Stimulated activated CD8-positive, alpha-beta memory T cell treated with anti-CD3 and anti-CD28 coated beads, Interleukin-12 subunit alpha, Interleukin-12 subunit beta, amount 100 ng/mL, for 24 hours (primary cell): ENCODE data around the gene BIN2.
A peak's percentile ranks its signal among the peaks of the same experiment; 100 is the strongest.

Experiments used
- DNase-seq: peaks from one replicate; pipeline ENCODE4 v3.0.0-alpha.2; 2020; ENCODE audit errors: extremely low read depth

BIN2 gene

GRCh38 chr12:51323966-51324895 is at the start of gene BIN2:
Gene BIN2 (minus strand): TSS chr12:51324174. CDS start chr12:51324102, 72 bp downstream.
- DNase-seq: peak; percentile 31

- no peak for DNase-seq
Observed at GRCh38 chr12:51373187-51373586, 49.2 kb upstream of the BIN2 start.

- no peak for DNase-seq
Observed at GRCh38 chr12:51372021-51372420, 48.0 kb upstream of the BIN2 start.

- DNase-seq: no peak
Observed at GRCh38 chr12:51371295-51371953, 47.5 kb upstream of the BIN2 start.

GRCh38 chr12:51370667-51371066 is 46.7 kb upstream of the BIN2 start:
- DNase-seq: no peak

- no peak for DNase-seq
Observed at GRCh38 chr12:51369581-51369980, 45.6 kb upstream of the BIN2 start.

GRCh38 chr12:51368640-51369517 is 44.9 kb upstream of the BIN2 start:
- peak; percentile 56 for DNase-seq

- DNase-seq: no peak
Observed at GRCh38 chr12:51365276-51365675, 41.3 kb upstream of the BIN2 start.

- no peak for DNase-seq
Observed at GRCh38 chr12:51364001-51364400, 40.0 kb upstream of the BIN2 start.

GRCh38 chr12:51362747-51363342 is 38.9 kb upstream of the BIN2 start:
- DNase-seq: no peak

GRCh38 chr12:51362307-51362706 is 38.3 kb upstream of the BIN2 start:
- DNase-seq: no peak

GRCh38 chr12:51361161-51362016 is 37.4 kb upstream of the BIN2 start:
- DNase-seq: no peak

GRCh38 chr12:51360315-51360714 is 36.3 kb upstream of the BIN2 start:
- DNase-seq: no peak

- no peak for DNase-seq
Observed at GRCh38 chr12:51359851-51360250, 35.9 kb upstream of the BIN2 start.

GRCh38 chr12:51358496-51358895 is 34.5 kb upstream of the BIN2 start:
- DNase-seq: no peak

- no peak for DNase-seq
Observed at GRCh38 chr12:51357374-51358047, 33.5 kb upstream of the BIN2 start.

- DNase-seq: no peak
Observed at GRCh38 chr12:51351913-51352532, 28.0 kb upstream of the BIN2 start.

- DNase-seq: no peak
Observed at GRCh38 chr12:51349026-51349425, 25.1 kb upstream of the BIN2 start.

GRCh38 chr12:51348116-51348515 is 24.1 kb upstream of the BIN2 start:
- no peak for DNase-seq

GRCh38 chr12:51346581-51346980 is 22.6 kb upstream of the BIN2 start, which contains the start of gene CELA1:
Gene CELA1 (minus strand): TSS chr12:51346679. CDS start chr12:51346638, 41 bp downstream.
- DNase-seq: no peak
